ENCODE results near the gene FRYL. TPM values are rescaled to one million over a fixed set of nuclear protein-coding genes. Genes with fewer than 3 reads are reported as not detected.

FRYL gene
- total and polyA plus RNA-seq, 2 of the 13 experiments (the other 11 are each of a cell fraction or from before 2014, with no cell fraction given), result 9.7 to 19.6 TPM

GRCh38 chr4:48623182-48623780 lies 156.8 kb downstream of the FRYL start (continued):
- TF ChIP-seq ZNF605 (CRISPR knock-in tag; IDR thresholded peaks at IDR 0.05), result no peak
- no peak for TF ChIP-seq KLF15 (CRISPR knock-in tag; IDR thresholded peaks at IDR 0.05; ENCODE audit: borderline replicate concordance)
- no peak for TF ChIP-seq ZNF557 (CRISPR knock-in tag; IDR thresholded peaks at IDR 0.05)
- TF ChIP-seq TRAFD1 (CRISPR knock-in tag; IDR thresholded peaks at IDR 0.05; ENCODE audit: borderline replicate concordance), result no peak
- no peak for TF ChIP-seq CTCF (CRISPR knock-in tag; IDR thresholded peaks at IDR 0.05)
- no peak for TF ChIP-seq CAMTA2 (CRISPR knock-in tag; IDR thresholded peaks at IDR 0.05; ENCODE audit: borderline replicate concordance)
- TF ChIP-seq MIXL1 (CRISPR knock-in tag; IDR thresholded peaks at IDR 0.05), result peak; percentile 58; the same call in 1 of the 2 replicates
- TF ChIP-seq NFRKB (IDR thresholded peaks at IDR 0.05), result no peak
- TF ChIP-seq PAX8 (CRISPR knock-in tag; IDR thresholded peaks at IDR 0.05; ENCODE audit: borderline replicate concordance), result no peak
- no peak for TF ChIP-seq ZNF629 (CRISPR knock-in tag; conservative IDR thresholded peaks at IDR 0.05)
- no peak for TF ChIP-seq ZBTB1 (CRISPR knock-in tag; IDR thresholded peaks at IDR 0.05; ENCODE audit: borderline replicate concordance)
- TF ChIP-seq ZIK1 (CRISPR knock-in tag; IDR thresholded peaks at IDR 0.05; ENCODE audit: borderline replicate concordance, low read depth), result no peak
- no peak for TF ChIP-seq XRCC5 (optimal IDR thresholded peaks at IDR 0.05; ENCODE audit: low read length)
- peak; percentile 42 for TF ChIP-seq HDAC2 (CRISPR knock-in tag; IDR thresholded peaks at IDR 0.05)
- no peak for TF ChIP-seq KDM5A (IDR thresholded peaks at IDR 0.05; ENCODE audit: borderline replicate concordance, low read length)
- peak; percentile 31; the same call in 1 of the 2 replicates for TF ChIP-seq SOX5 (CRISPR knock-in tag; IDR thresholded peaks at IDR 0.05; ENCODE audit: borderline replicate concordance)
- no peak for TF ChIP-seq ARID2 (CRISPR knock-in tag; IDR thresholded peaks at IDR 0.05; ENCODE audit: borderline replicate concordance)
- TF ChIP-seq ATF1 (CRISPR knock-in tag; IDR thresholded peaks at IDR 0.05), result no peak
- no peak for TF ChIP-seq ZNF276 (CRISPR knock-in tag; IDR thresholded peaks at IDR 0.05; ENCODE audit: low read depth)
- TF ChIP-seq MED8 (CRISPR knock-in tag; IDR thresholded peaks at IDR 0.05; ENCODE audit: insufficient replicate concordance), result no peak
- no peak for TF ChIP-seq KLF16 (CRISPR knock-in tag; IDR thresholded peaks at IDR 0.05)
- no peak for TF ChIP-seq FOXM1 (CRISPR knock-in tag; IDR thresholded peaks at IDR 0.05)
- no peak for TF ChIP-seq PCBP2 (optimal IDR thresholded peaks at IDR 0.05; ENCODE audit: low read depth, low read length, poor library complexity, severe bottlenecking)
- TF ChIP-seq ZNF337 (CRISPR knock-in tag; IDR thresholded peaks at IDR 0.05; ENCODE audit: borderline replicate concordance, low read depth), result no peak
- no peak for TF ChIP-seq MTF1 (CRISPR knock-in tag; IDR thresholded peaks at IDR 0.05)
- no peak for TF ChIP-seq BATF2 (CRISPR knock-in tag; IDR thresholded peaks at IDR 0.05)
- TF ChIP-seq ATAD3A (CRISPR knock-in tag; IDR thresholded peaks at IDR 0.05), result no peak

Data from HepG2 (cell line).